NCI-H128 (cell line): Measurements from ENCODE around the gene AVL9.
A peak's percentile ranks its signal among the peaks of the same experiment; 100 is the strongest.
"Not testable (repeated sequence)": the region's sequence is repeated elsewhere in the genome, so short reads cannot be mapped to it uniquely, and the experiment has no call there.

ENCODE experiments used
- DNase-seq: peaks from one replicate; lab custom pipeline; 2025; ENCODE audit not compliant: unreplicated experiment; lab: John Stamatoyannopoulos, UW

AVL9 gene

GRCh38 chr7:32495298-32496051 lies at the start of gene AVL9:
TSS of gene AVL9 (plus strand) at chr7:32495489. CDS start at chr7:32495710, 221 bp downstream.
- DNase-seq: peak; percentile 72

GRCh38 chr7:32447218-32447617 lies 48.1 kb upstream of the AVL9 start:
- no peak for DNase-seq

- no peak for DNase-seq
Observed at GRCh38 chr7:32453341-32454011, 41.8 kb upstream of the AVL9 start.

GRCh38 chr7:32458025-32458424 lies 37.3 kb upstream of the AVL9 start:
- no peak for DNase-seq

GRCh38 chr7:32459788-32460187 lies 35.5 kb upstream of the AVL9 start:
- no peak for DNase-seq

GRCh38 chr7:32461484-32461883 lies 33.8 kb upstream of the AVL9 start:
- DNase-seq: no peak

- no peak for DNase-seq
Observed at GRCh38 chr7:32462451-32462850, 32.8 kb upstream of the AVL9 start.

- DNase-seq: peak; percentile 14
Observed at GRCh38 chr7:32462977-32463376, 32.3 kb upstream of the AVL9 start.

GRCh38 chr7:32464641-32465416 lies 30.5 kb upstream of the AVL9 start:
- DNase-seq: not testable (repeated sequence)

- DNase-seq: not testable (repeated sequence)
Observed at GRCh38 chr7:32470004-32470403, 25.3 kb upstream of the AVL9 start.

GRCh38 chr7:32470871-32471270 lies 24.4 kb upstream of the AVL9 start:
- no peak for DNase-seq

- no peak for DNase-seq
Observed at GRCh38 chr7:32472015-32472414, 23.3 kb upstream of the AVL9 start.

- no peak for DNase-seq
Observed at GRCh38 chr7:32474008-32474407, 21.3 kb upstream of the AVL9 start.

- no peak for DNase-seq
Observed at GRCh38 chr7:32476816-32477648, 18.3 kb upstream of the AVL9 start.

GRCh38 chr7:32477649-32477980 lies 17.7 kb upstream of the AVL9 start:
- no peak for DNase-seq

- DNase-seq: peak; percentile 10
Observed at GRCh38 chr7:32479574-32480200, 15.6 kb upstream of the AVL9 start.

- no peak for DNase-seq
Observed at GRCh38 chr7:32481176-32481575, 14.1 kb upstream of the AVL9 start.

- no peak for DNase-seq
Observed at GRCh38 chr7:32481921-32482320, 13.4 kb upstream of the AVL9 start.

- DNase-seq: no peak
Observed at GRCh38 chr7:32489788-32490126, 5.5 kb upstream of the AVL9 start.

GRCh38 chr7:32490127-32490796 lies 5.0 kb upstream of the AVL9 start, which contains the start of gene LSM5:
TSS of gene LSM5 (minus strand) at chr7:32490380. CDS start at chr7:32490365, 15 bp downstream.
- peak; percentile 85 for DNase-seq
